Measurements from ENCODE around the gene RPH3AL.

- TF ChIP-seq CTCF (IDR thresholded peaks at IDR 0.05; ENCODE audit: low read depth, low read length) (no peak), POLR2A (IDR thresholded peaks at IDR 0.05; ENCODE audit: extremely low read depth, insufficient read length) (no peak), MAX (IDR thresholded peaks at IDR 0.05; ENCODE audit: low read depth, low read length) (no peak), MYC (IDR thresholded peaks at IDR 0.05; ENCODE audit: low read depth, low read length) (no peak)
Observed at GRCh38 chr17:376936-377863, 24.6 kb upstream of the RPH3AL start.

All from NB4 (cell line).